ENCODE data around the gene MED16. TPM values are rescaled to one million over a fixed set of nuclear protein-coding genes. Genes with fewer than 3 reads are reported as not detected.

Gene MED16
- total and polyA plus RNA-seq, 10 of the 15 experiments (the other 5 are each of a cell fraction or from before 2014, with no cell fraction given), result 0.56 to 51.1 (median 13.6) TPM

GRCh38 chr19:897442-898039 lies 4.6 kb upstream of the MED16 start:
- H3K4me3 ChIP-seq, result no peak overlapping the region
- H3K4me1 ChIP-seq (ENCODE audit: control insufficient read depth, insufficient read depth, low read length), result no peaks in the 10 kb centered on the region
- no peak for ATAC-seq
- no peaks in the 10 kb centered on the region for H4K20me1 ChIP-seq (ENCODE audit: control insufficient read depth, insufficient read depth)
- ChIA-PET SMC1A (ENCODE audit: uncharacterized antibody, unreplicated experiment) (interaction anchor here (3.0 kb wide), 1 partner anchor 10 kb away, joined by 9 read pairs; no protein-coding TSS in a partner anchor), CTCF (interaction anchor here (0.8 kb wide), 1 partner anchor 34 kb away, joined by 3 read pairs; no protein-coding TSS in a partner anchor), POLR2A (interaction anchor here (0.6 kb wide), 1 partner anchor 11 kb away, joined by 4 read pairs; no protein-coding TSS in a partner anchor), RAD21 (ENCODE audit: unreplicated experiment) (no interaction called here)
- no TSS peak for BruUV-seq (replicated peaks)
- H3K9ac ChIP-seq (ENCODE audit: control insufficient read depth, insufficient read depth, low read length), result no peak overlapping the region
- TF ChIP-seq POLR2AphosphoS2 (IDR thresholded peaks at IDR 0.05; ENCODE audit: low read depth, low read length) (no peak), SMAD1 (IDR thresholded peaks at IDR 0.05; ENCODE audit: low read depth, partially characterized antibody) (no peak), PRDM15 (CRISPR knock-in tag; IDR thresholded peaks at IDR 0.05) (no peak), ZBTB11 (CRISPR knock-in tag; IDR thresholded peaks at IDR 0.05) (no peak), BHLHE40 (IDR thresholded peaks at IDR 0.05; ENCODE audit: borderline replicate concordance in 1 of 2, low read depth in 2 of 2, low read length in 1 of 2) (no peak), MAX (IDR thresholded peaks at IDR 0.05; ENCODE audit: low read depth, low read length) (no peak), MEF2B (IDR thresholded peaks at IDR 0.05; ENCODE audit: partially characterized antibody, poor library complexity, severe bottlenecking) (no peak), SUPT20H (IDR thresholded peaks at IDR 0.05; ENCODE audit: borderline replicate concordance, control insufficient read depth, low read depth, low read length) (no peak), DPF2 (IDR thresholded peaks at IDR 0.05) (no peak), ZSCAN29 (IDR thresholded peaks at IDR 0.05) (no peak), ATF3 (IDR thresholded peaks at IDR 0.05; ENCODE audit: borderline replicate concordance, extremely low read depth, low read depth, low read length) (no peak)
- H3K4me2 ChIP-seq (ENCODE audit: control insufficient read depth, insufficient read depth), result no peak overlapping the region
- intact Hi-C loops (cut with micrococcal nuclease; ENCODE audit: unreplicated experiment) (no loop called here), in situ Hi-C loops (cut with MboI) (no loop called here)
- DNase-seq (ENCODE audit: low read depth, low spot score), result no peak
- no peaks in the 10 kb centered on the region for H3K9me3 ChIP-seq (replicated peaks; ENCODE audit: control insufficient read depth, insufficient read depth, low read length)
- H3K27me3 ChIP-seq (replicated peaks in 1 of 2; ENCODE audit: control insufficient read depth in 2 of 2, insufficient read depth in 2 of 2, low read length in 1 of 2), result no peaks in the 10 kb centered on the region
- WGBS (ENCODE audit: insufficient coverage, insufficient replicate concordance, low lambda C conversion rate, missing lambda C conversion rate), result 99% methylated on average over 26 of the region's 26 CpGs
- H2AFZ ChIP-seq (ENCODE audit: control insufficient read depth, low read depth, low read length), result no peak overlapping the region
- peaks cover 0 to 6% of the 10 kb centered on the region in 2 experiments; a peak in 2 of 4 replicates for H3K36me3 ChIP-seq (ENCODE audit: control insufficient read depth in 2 of 2, insufficient read depth in 2 of 2, low read length in 1 of 2)
- peaks cover under 1% of the 10 kb centered on the region for H3K79me2 ChIP-seq (ENCODE audit: control insufficient read depth, insufficient read depth, low read length)
- no peak overlapping the region for H3K27ac ChIP-seq (ENCODE audit: control insufficient read depth, insufficient read depth)
- FAIRE-seq, result no peak
